HCEC 1CT (cell line): ENCODE results near the gene PDZD2.
"Not testable (repeated sequence)": the region's sequence is repeated elsewhere in the genome, so short reads cannot be mapped to it uniquely, and the experiment has no call there.

Experiments
- DNase-seq: peaks from one replicate; pipeline ENCODE4 v3.0.0-alpha.2; 2017

Gene PDZD2

GRCh38 chr5:32057187-32058096 lies 418.5 kb downstream of the PDZD2 start:
- no peak for DNase-seq

GRCh38 chr5:32058101-32058500 lies 419.2 kb downstream of the PDZD2 start:
- DNase-seq: peak; percentile 9

- DNase-seq: no peak
Measured at GRCh38 chr5:32058997-32059396, 420.1 kb downstream of the PDZD2 start.

- no peak for DNase-seq
Measured at GRCh38 chr5:32059761-32060530, 421.0 kb downstream of the PDZD2 start.

GRCh38 chr5:32061236-32061635 lies 422.3 kb downstream of the PDZD2 start:
- no peak for DNase-seq

- no peak for DNase-seq
Measured at GRCh38 chr5:32066448-32066847, 427.5 kb downstream of the PDZD2 start.

- DNase-seq: no peak
Measured at GRCh38 chr5:32067774-32068470, 429.0 kb downstream of the PDZD2 start.

- no peak for DNase-seq
Measured at GRCh38 chr5:32068561-32068960, 429.6 kb downstream of the PDZD2 start.

- no peak for DNase-seq
Measured at GRCh38 chr5:32069396-32069795, 430.5 kb downstream of the PDZD2 start.

GRCh38 chr5:32071351-32071944 lies 432.5 kb downstream of the PDZD2 start:
- DNase-seq: no peak

- no peak for DNase-seq
Measured at GRCh38 chr5:32072054-32072453, 433.1 kb downstream of the PDZD2 start.

GRCh38 chr5:32074401-32074800 lies 435.5 kb downstream of the PDZD2 start:
- no peak for DNase-seq

GRCh38 chr5:32076699-32077695 lies 438.1 kb downstream of the PDZD2 start:
- DNase-seq: peak; percentile 47

GRCh38 chr5:32078855-32079254 lies 439.9 kb downstream of the PDZD2 start:
- DNase-seq: not testable (repeated sequence)

GRCh38 chr5:32080565-32080964 lies 441.6 kb downstream of the PDZD2 start:
- DNase-seq: not testable (repeated sequence)

- no peak for DNase-seq
Measured at GRCh38 chr5:32082701-32083100, 443.8 kb downstream of the PDZD2 start.

GRCh38 chr5:32083981-32084430 lies 445.1 kb downstream of the PDZD2 start:
- no peak for DNase-seq

GRCh38 chr5:32087086-32088082 lies 448.5 kb downstream of the PDZD2 start:
- DNase-seq: no peak

- DNase-seq: no peak
Measured at GRCh38 chr5:32088214-32088613, 449.3 kb downstream of the PDZD2 start.
